ENCODE results near the gene BTBD19. TPM values are rescaled to one million over a fixed set of nuclear protein-coding genes. Genes with fewer than 3 reads are reported as not detected.

The BTBD19 gene
- total RNA-seq, 1 experiment from 2014 or later: 15.5 TPM

GRCh38 chr1:44780583-44781121, 27.7 kb upstream of the BTBD19 start:
- H3K27ac Mint-ChIP-seq (ENCODE audit: low read depth, unreplicated experiment): no peak overlapping the region
- DNase-seq (ENCODE audit: unreplicated experiment): no peak

DNA sequence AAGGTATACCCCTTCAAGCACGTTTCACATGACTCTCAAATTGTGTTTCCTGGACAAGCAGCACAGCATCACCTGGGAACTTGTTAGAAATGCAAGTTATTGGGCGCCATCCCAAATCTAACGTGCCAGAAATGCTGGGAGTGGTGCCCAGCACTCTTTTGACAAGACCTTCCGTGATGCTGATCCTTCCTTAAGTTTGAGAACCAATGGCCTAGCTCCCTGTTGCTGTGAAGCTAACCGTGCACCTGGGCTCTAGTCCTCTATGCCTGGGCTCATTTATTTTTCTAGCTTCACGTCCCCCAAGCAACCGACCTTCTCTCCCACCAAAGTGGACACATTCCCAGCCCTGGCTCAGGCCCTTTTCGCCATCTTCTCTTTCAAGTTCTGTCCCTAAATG, 24.6 kb upstream of the BTBD19 start:
- Mint-ChIP-seq H3K4me1 (ENCODE audit: insufficient read depth, unreplicated experiment) (peaks cover 9% of the 10 kb centered on the region), H3K36me3 (ENCODE audit: insufficient read depth, unreplicated experiment) (peaks cover 43% of the 10 kb centered on the region), H3K27me3 (ENCODE audit: insufficient read depth, unreplicated experiment) (no peaks in the 10 kb centered on the region), H3K4me3 (ENCODE audit: unreplicated experiment) (no peak overlapping the region), H3K27ac (ENCODE audit: low read depth, unreplicated experiment) (no peak overlapping the region), H3K9me3 (ENCODE audit: unreplicated experiment) (no peaks in the 10 kb centered on the region)
- POLR2A ChIA-PET: interaction anchor here (0.6 to 1.8 kb wide), 5 partner anchors 9 to 706 kb away, joined by 3 to 13 read pairs (median 4); partner anchors contain the start of gene RPS8
- intact Hi-C loops (cut with micrococcal nuclease): no loop called here
- CTCF ChIA-PET: interaction anchor here (1.0 to 1.4 kb wide), 2 partner anchors 10 to 15 kb away, joined by 4 to 5 read pairs; no protein-coding TSS in a partner anchor
- BruUV-seq (replicated peaks): no TSS peak
- no peak for DNase-seq (ENCODE audit: unreplicated experiment)
- no peak for TF ChIP-seq CTCF (IDR thresholded peaks at IDR 0.05; ENCODE audit: unreplicated experiment)

More at GRCh38 chr1:44780583-44781121, 27.7 kb upstream of the BTBD19 start:
- intact Hi-C loops (cut with micrococcal nuclease): no loop called here
- Mint-ChIP-seq H3K9me3 (ENCODE audit: unreplicated experiment) (no peaks in the 10 kb centered on the region), H3K4me1 (ENCODE audit: insufficient read depth, unreplicated experiment) (peaks cover 26% of the 10 kb centered on the region), H3K4me3 (ENCODE audit: unreplicated experiment) (no peak overlapping the region), H3K36me3 (ENCODE audit: insufficient read depth, unreplicated experiment) (peaks cover 73% of the 10 kb centered on the region), H3K27me3 (ENCODE audit: insufficient read depth, unreplicated experiment) (no peaks in the 10 kb centered on the region)
- POLR2A ChIA-PET: interaction anchor here (2.4 to 2.8 kb wide), 3 partner anchors 10 to 50 kb away, joined by 8 to 19 read pairs (median 12); partner anchors contain the start of gene RNU5D-1
- CTCF ChIA-PET: interaction anchor here (0.6 to 3.5 kb wide), 3 partner anchors 13 to 409 kb away, joined by 3 to 14 read pairs (median 3); no protein-coding TSS in a partner anchor
- no TSS peak for BruUV-seq (replicated peaks)
- TF ChIP-seq CTCF (IDR thresholded peaks at IDR 0.05; ENCODE audit: unreplicated experiment): no peak

DNA sequence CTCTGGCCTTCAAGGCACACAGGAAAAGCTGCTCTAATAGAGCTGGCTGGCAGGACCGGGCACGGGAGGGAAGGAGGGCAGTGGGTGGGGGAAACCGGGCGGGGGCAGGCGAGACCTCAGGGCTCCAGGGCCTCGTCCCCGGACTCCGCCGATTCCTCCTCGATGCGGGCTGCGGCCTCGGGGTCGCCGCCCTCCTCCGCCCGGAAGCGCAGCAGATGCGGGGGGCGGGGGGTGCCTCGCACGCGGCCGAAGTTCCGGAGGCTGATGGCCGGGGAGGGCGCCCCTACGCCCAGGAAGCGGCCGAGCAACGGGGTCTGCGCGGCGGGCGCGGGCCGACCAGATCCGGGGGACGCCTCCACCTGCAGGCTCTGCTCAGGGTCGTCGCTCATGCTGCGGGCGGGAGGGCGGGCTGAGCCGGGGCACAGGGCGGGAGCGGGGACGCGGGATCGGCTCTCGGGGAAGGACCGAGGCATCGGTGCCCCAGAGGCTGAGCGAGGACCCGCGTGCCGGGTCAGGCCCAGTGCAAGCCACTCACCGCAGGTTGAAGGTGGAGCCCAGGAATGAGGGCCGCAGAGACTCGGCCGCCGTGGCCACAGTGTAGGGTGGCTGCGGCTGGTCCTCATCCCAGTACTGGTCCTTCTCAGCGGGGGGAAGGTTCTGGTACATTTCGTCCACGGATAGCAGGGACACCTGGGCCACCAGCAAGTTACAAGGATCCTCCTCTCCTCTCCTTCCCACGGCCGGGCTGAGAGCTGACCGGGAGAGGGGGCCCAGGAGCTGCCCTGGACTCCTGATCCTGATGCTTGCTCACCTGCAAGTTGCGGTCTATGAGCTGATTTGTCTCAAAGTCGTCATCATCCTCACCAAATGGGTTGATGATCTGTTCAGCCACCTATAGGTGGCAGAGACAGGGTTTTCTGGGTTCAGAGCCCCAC, 24.0 kb upstream of the BTBD19 start:
- Mint-ChIP-seq H3K4me1 (ENCODE audit: insufficient read depth, unreplicated experiment) (peaks cover 7% of the 10 kb centered on the region), H3K27me3 (ENCODE audit: insufficient read depth, unreplicated experiment) (no peaks in the 10 kb centered on the region), H3K9me3 (ENCODE audit: unreplicated experiment) (no peaks in the 10 kb centered on the region), H3K4me3 (ENCODE audit: unreplicated experiment) (no peak overlapping the region), H3K36me3 (ENCODE audit: insufficient read depth, unreplicated experiment) (peaks cover 36% of the 10 kb centered on the region), H3K27ac (ENCODE audit: low read depth, unreplicated experiment) (no peak overlapping the region)
- no TSS peak for BruUV-seq (replicated peaks)
- DNase-seq (ENCODE audit: unreplicated experiment): no peak
- POLR2A ChIA-PET: interaction anchor here (0.6 to 1.8 kb wide), 6 partner anchors 8 to 705 kb away, joined by 3 to 13 read pairs (median 4); partner anchors contain the start of gene RPS8
- CTCF ChIA-PET: interaction anchor here (0.5 to 0.7 kb wide), 4 partner anchors 35 to 589 kb away, joined by 3 to 5 read pairs (median 4); no protein-coding TSS in a partner anchor
- intact Hi-C loops (cut with micrococcal nuclease): no loop called here
- TF ChIP-seq CTCF (IDR thresholded peaks at IDR 0.05; ENCODE audit: unreplicated experiment): no peak

DNA sequence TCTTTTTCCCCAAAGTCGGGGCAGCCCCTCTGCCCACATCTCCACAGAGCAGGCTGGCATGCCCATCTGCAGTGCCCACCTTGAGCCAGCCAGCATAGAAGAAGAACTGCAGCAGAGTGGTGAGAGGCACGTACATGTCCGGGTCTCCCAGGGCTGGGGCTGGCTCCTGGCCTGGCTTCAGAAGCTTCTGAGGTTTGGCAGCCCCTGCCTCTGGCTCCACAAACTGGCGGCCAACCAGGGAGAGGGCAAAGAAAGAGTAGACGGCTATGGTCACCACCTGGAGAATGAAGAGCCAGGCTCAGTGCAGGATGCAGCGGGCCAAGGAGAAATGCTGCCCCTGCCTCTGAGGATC, 23.3 kb upstream of the BTBD19 start:
- no peak for TF ChIP-seq CTCF (IDR thresholded peaks at IDR 0.05; ENCODE audit: unreplicated experiment)
- Mint-ChIP-seq H3K9me3 (ENCODE audit: unreplicated experiment) (no peaks in the 10 kb centered on the region), H3K4me3 (ENCODE audit: unreplicated experiment) (no peak overlapping the region), H3K36me3 (ENCODE audit: insufficient read depth, unreplicated experiment) (peaks cover 30% of the 10 kb centered on the region), H3K4me1 (ENCODE audit: insufficient read depth, unreplicated experiment) (peaks cover 7% of the 10 kb centered on the region), H3K27ac (ENCODE audit: low read depth, unreplicated experiment) (no peak overlapping the region), H3K27me3 (ENCODE audit: insufficient read depth, unreplicated experiment) (no peaks in the 10 kb centered on the region)
- BruUV-seq (replicated peaks): no TSS peak
- POLR2A ChIA-PET: interaction anchor here (1.3 kb wide), 1 partner anchor 9 kb away, joined by 3 read pairs; no protein-coding TSS in a partner anchor
- intact Hi-C loops (cut with micrococcal nuclease): no loop called here
- no peak for DNase-seq (ENCODE audit: unreplicated experiment)
- CTCF ChIA-PET: interaction anchor here (0.5 to 1.1 kb wide), 4 partner anchors 8 to 589 kb away, joined by 3 to 5 read pairs (median 4); no protein-coding TSS in a partner anchor
